HepG2 (cell line): Measurements from ENCODE around the gene GABRA4. TPM values are rescaled to one million over a fixed set of nuclear protein-coding genes. Genes with fewer than 3 reads are reported as not detected.

Experiments used
- ATM ChIP-seq: fragments of 450-650 bp; IDR thresholded peaks from 2 replicates; pipeline ENCODE4 v1.7.1; 2017; ENCODE audit warnings: mild to moderate bottlenecking, borderline replicate concordance
- BHLHE40 ChIP-seq: IDR thresholded peaks from 2 replicates; pipeline ENCODE4 v1.6.1; 2011; ENCODE audit warnings: low read length, improper control_type of control experiment
- DNMT3B ChIP-seq: conservative IDR thresholded peaks from 2 replicates; pipeline ENCODE4 v1.6.1; 2016; ENCODE audit warnings: missing biosample characterization, control low read depth
- GMEB2 ChIP-seq: IDR thresholded peaks from 2 replicates; pipeline ENCODE4 v1.6.1; 2016; ENCODE audit warnings: missing biosample characterization, missing genetic modification reagents, low read depth
- HDAC1 ChIP-seq: sonication (generic); formaldehyde crosslinking; IDR thresholded peaks from 2 replicates; pipeline ENCODE4 v1.5.1; 2020; ENCODE audit warnings: mild to moderate bottlenecking, missing genetic modification reagents
- JUNB ChIP-seq: sonication (generic); formaldehyde crosslinking; IDR thresholded peaks from 2 replicates; pipeline ENCODE4 v1.8.0; 2022; ENCODE audit warnings: missing genetic modification reagents, mild to moderate bottlenecking, borderline replicate concordance
- MYC ChIP-seq: sonication (generic); formaldehyde crosslinking; IDR thresholded peaks from 2 replicates; pipeline ENCODE4 v1.9.0; 2021; ENCODE audit warnings: missing genetic modification reagents, borderline replicate concordance
- PRDM10 ChIP-seq: sonication (generic); formaldehyde crosslinking; IDR thresholded peaks from 2 replicates; pipeline ENCODE4 v1.4.0; 2020; ENCODE audit warnings: low read depth, missing genetic modification reagents
- SP5 ChIP-seq: IDR thresholded peaks from 2 replicates; pipeline ENCODE4 v1.6.1; 2016; ENCODE audit warnings: low read depth, borderline replicate concordance
- ZNF138 ChIP-seq: sonication (generic); formaldehyde crosslinking; IDR thresholded peaks from 2 replicates; pipeline ENCODE4 v1.5.0; 2020; ENCODE audit warnings: mild to moderate bottlenecking, low read depth, missing genetic modification reagents
- ZNF143 ChIP-seq: sonication (generic); formaldehyde crosslinking; IDR thresholded peaks from 2 replicates; pipeline ENCODE4 v1.4.0; 2020; ENCODE audit warnings: missing genetic modification reagents
- ZNF160 ChIP-seq: sonication (generic); formaldehyde crosslinking; IDR thresholded peaks from 2 replicates; pipeline ENCODE4 v1.8.0; 2022; ENCODE audit warnings: mild to moderate bottlenecking, inconsistent platforms, missing genetic modification reagents
- ZNF205 ChIP-seq: IDR thresholded peaks from 2 replicates; pipeline ENCODE4 v1.6.1; 2018; ENCODE audit warnings: missing biosample characterization, missing genetic modification reagents
- ZNF550 ChIP-seq: sonication (generic); formaldehyde crosslinking; IDR thresholded peaks from 2 replicates; pipeline ENCODE4 v1.4.0; 2020; ENCODE audit warnings: mild to moderate bottlenecking, missing genetic modification reagents, borderline replicate concordance
- ZNF574 ChIP-seq: sonication (generic); formaldehyde crosslinking; IDR thresholded peaks from 2 replicates; pipeline ENCODE4 v1.4.0; 2020; ENCODE audit warnings: missing genetic modification reagents
- ZNF776 ChIP-seq: sonication (generic); formaldehyde crosslinking; IDR thresholded peaks from 2 replicates; pipeline ENCODE4 v1.4.0; 2020; ENCODE audit warnings: mild to moderate bottlenecking, missing genetic modification reagents
- ZNF782 ChIP-seq: sonication (generic); formaldehyde crosslinking; IDR thresholded peaks from 2 replicates; pipeline ENCODE4 v1.4.0; 2020; ENCODE audit warnings: missing genetic modification reagents, mild to moderate bottlenecking, borderline replicate concordance
- polyA plus RNA-seq, 8 experiments: library from polyadenylated mRNA; depleted of rRNA in 3 of 8; stranded (reverse) in 7 of 8; unstranded in 1 of 8; fragments of >200 nt; fragmentation: Illumina TruSeq in 4 of 8; extraction: Trizol in 4 of 8; gene quantifications; 2 replicates each; pipeline versions ENCODE4 v1.2.1 to v1.2.3, GENCODE V29; 2011 to 2016; ENCODE audit warnings: low read depth in 4 of 8, missing spikeins in 1 of 8, mixed read lengths in 1 of 8; ENCODE audit not compliant: insufficient read depth in 1 of 8
- total RNA-seq, 5 experiments: library from RNA; depleted of rRNA; stranded (reverse); fragments of >200 nt; fragmentation: Illumina TruSeq; extraction: Trizol; gene quantifications; 2 replicates each; pipeline ENCODE4 v1.2.3, GENCODE V29; 2016; ENCODE audit warnings: low read depth in 1 of 5
- TF ChIP-seq, protein P1 (sequence below): sonication (generic); formaldehyde crosslinking; IDR thresholded peaks from 2 replicates; pipeline ENCODE4 v1.4.0; 2020; ENCODE audit warnings: mild to moderate bottlenecking, missing genetic modification reagents
- TF ChIP-seq, protein P2 (sequence below): IDR thresholded peaks from 2 replicates; pipeline ENCODE4 v1.6.1; 2012; ENCODE audit warnings: inconsistent platforms

GABRA4 gene
- total and polyA plus RNA-seq, 2 of the 13 experiments (the other 11 are each of a cell fraction or from before 2014, with no cell fraction given): not detected

DNA sequence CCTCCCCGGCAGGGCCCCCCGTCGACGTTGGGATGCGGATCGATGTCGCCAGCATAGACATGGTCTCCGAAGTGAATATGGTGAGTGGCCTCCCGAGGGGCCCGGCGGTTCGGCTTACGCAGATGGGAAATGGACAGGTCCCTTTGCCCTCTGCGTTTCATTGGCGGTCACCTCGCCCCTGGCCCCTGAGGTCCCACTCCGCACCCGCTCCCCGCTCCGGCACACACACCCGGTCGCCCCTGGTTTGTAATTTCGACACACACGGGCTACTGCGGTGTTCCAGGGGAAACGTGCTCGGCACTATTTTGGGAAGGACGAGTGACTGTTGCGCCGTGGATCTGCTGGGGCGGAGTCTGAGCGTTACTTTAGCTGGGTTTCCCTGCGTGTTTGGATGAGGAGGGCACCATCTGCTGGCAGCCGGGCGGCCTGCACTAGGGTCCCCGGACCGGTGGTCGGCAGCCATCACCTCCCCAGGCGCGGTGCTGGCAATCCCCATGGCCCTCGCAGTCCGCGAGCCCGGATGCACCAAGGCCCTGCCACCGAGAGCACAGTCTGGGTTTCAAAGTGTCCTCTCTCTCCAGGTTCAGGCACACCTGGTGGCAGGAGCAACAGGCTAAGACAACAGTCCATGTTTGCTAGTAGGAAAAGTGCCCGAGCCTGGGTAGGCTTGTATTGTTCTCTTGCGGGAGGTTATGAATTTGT is 39.2 kb upstream of the GABRA4 start (continued):
- TF ChIP-seq PRDM10: no peak
- TF ChIP-seq, protein P1, sequence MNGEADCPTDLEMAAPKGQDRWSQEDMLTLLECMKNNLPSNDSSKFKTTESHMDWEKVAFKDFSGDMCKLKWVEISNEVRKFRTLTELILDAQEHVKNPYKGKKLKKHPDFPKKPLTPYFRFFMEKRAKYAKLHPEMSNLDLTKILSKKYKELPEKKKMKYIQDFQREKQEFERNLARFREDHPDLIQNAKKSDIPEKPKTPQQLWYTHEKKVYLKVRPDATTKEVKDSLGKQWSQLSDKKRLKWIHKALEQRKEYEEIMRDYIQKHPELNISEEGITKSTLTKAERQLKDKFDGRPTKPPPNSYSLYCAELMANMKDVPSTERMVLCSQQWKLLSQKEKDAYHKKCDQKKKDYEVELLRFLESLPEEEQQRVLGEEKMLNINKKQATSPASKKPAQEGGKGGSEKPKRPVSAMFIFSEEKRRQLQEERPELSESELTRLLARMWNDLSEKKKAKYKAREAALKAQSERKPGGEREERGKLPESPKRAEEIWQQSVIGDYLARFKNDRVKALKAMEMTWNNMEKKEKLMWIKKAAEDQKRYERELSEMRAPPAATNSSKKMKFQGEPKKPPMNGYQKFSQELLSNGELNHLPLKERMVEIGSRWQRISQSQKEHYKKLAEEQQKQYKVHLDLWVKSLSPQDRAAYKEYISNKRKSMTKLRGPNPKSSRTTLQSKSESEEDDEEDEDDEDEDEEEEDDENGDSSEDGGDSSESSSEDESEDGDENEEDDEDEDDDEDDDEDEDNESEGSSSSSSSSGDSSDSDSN (CRISPR knock-in tag): 0 out of 2 replicates have a peak, but pooled peaks have one; percentile 29
- no peak for TF ChIP-seq JUNB (CRISPR knock-in tag)
- no peak for TF ChIP-seq HDAC1 (CRISPR knock-in tag)
- no peak for TF ChIP-seq ZNF782 (CRISPR knock-in tag)
- no peak for TF ChIP-seq ZNF160
- TF ChIP-seq ZNF550 (CRISPR knock-in tag): no peak
- no peak for TF ChIP-seq SP5 (CRISPR knock-in tag)
- TF ChIP-seq MYC (CRISPR knock-in tag): no peak; the same call in 1 of the 2 replicates
- no peak for TF ChIP-seq ZNF205
- no peak for TF ChIP-seq ZNF776
- TF ChIP-seq DNMT3B (CRISPR knock-in tag): no peak
- no peak for TF ChIP-seq GMEB2 (CRISPR knock-in tag)
- TF ChIP-seq ZNF138 (CRISPR knock-in tag): no peak
- no peak for TF ChIP-seq BHLHE40
- no peak for TF ChIP-seq ZNF143 (CRISPR knock-in tag)
- TF ChIP-seq, protein P2, sequence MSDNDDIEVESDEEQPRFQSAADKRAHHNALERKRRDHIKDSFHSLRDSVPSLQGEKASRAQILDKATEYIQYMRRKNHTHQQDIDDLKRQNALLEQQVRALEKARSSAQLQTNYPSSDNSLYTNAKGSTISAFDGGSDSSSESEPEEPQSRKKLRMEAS: peak; percentile 27; the same call in 1 of the 2 replicates
- no peak for TF ChIP-seq ATM
- 0 out of 2 replicates have a peak, but pooled peaks have one; percentile 16 for TF ChIP-seq ZNF574 (CRISPR knock-in tag)
